Osteoblast (primary cell): ENCODE data around the gene SNCB. TPM values are rescaled to one million over a fixed set of nuclear protein-coding genes. Genes with fewer than 3 reads are reported as not detected.

ENCODE experiments used
- DNase-seq: peaks from one replicate; pipeline ENCODE4 v3.0.0; 2011; ENCODE audit warnings: low spot score, mixed read lengths; ENCODE audit not compliant: insufficient read length; ENCODE audit errors: missing footprints
- H2AFZ ChIP-seq: 2 replicates; pipeline ENCODE4 v1.6.0; 2011; ENCODE audit warnings: mild to moderate bottlenecking, low read length
- H3K27ac ChIP-seq: 2 replicates; pipeline ENCODE4 v1.5.1; 2011; ENCODE audit warnings: mild to moderate bottlenecking, low read depth, low read length, moderate library complexity
- H3K27me3 ChIP-seq: 2 replicates; pipeline ENCODE4 v1.6.0; 2012; ENCODE audit warnings: mild to moderate bottlenecking, control low read depth, inconsistent platforms, low read length, moderate library complexity; ENCODE audit not compliant: insufficient read depth
- H3K36me3 ChIP-seq: 2 replicates; pipeline ENCODE4 v1.5.1; 2011; ENCODE audit warnings: mild to moderate bottlenecking, low read length, control low read depth, moderate library complexity; ENCODE audit not compliant: insufficient read depth
- H3K4me1 ChIP-seq: 2 replicates; pipeline ENCODE4 v1.5.1; 2011; ENCODE audit warnings: mild to moderate bottlenecking, low read length, control low read depth, moderate library complexity; ENCODE audit not compliant: insufficient read depth
- H3K4me2 ChIP-seq: 2 replicates; pipeline ENCODE4 v1.6.0; 2011; ENCODE audit warnings: mild to moderate bottlenecking, low read length; ENCODE audit not compliant: insufficient read depth
- H3K4me3 ChIP-seq: fragments of 200-600 bp; sonication (generic); 3 replicates; pipeline ENCODE4 v1.5.1; 2012; ENCODE audit warnings: mild to moderate bottlenecking, low read length, inconsistent platforms; ENCODE audit not compliant: insufficient read depth
- H3K79me2 ChIP-seq: 2 replicates; pipeline ENCODE4 v1.6.0; 2012; ENCODE audit warnings: mild to moderate bottlenecking, low read length, control low read depth, inconsistent platforms; ENCODE audit not compliant: insufficient read depth
- H3K9me3 ChIP-seq: 2 replicates; pipeline ENCODE4 v1.5.1; 2011; ENCODE audit warnings: low read depth, low read length, control low read depth
- H4K20me1 ChIP-seq: 2 replicates; pipeline ENCODE4 v1.6.0; 2012; ENCODE audit warnings: mild to moderate bottlenecking, low read length, control low read depth; ENCODE audit not compliant: insufficient read depth
- CTCF ChIP-seq: IDR thresholded peaks from 2 replicates; pipeline ENCODE4 v1.5.1; 2011; ENCODE audit warnings: mild to moderate bottlenecking, low read depth, low read length, moderate library complexity; ENCODE audit errors: extremely low read depth
- total RNA-seq: library from RNA; depleted of rRNA; stranded (reverse); fragments of >200 nt; gene quantifications from 2 replicates; pipeline ENCODE4 v1.2.3, GENCODE V29; 2012

The SNCB gene
- total RNA-seq, 1 donor = not detected

DNA sequence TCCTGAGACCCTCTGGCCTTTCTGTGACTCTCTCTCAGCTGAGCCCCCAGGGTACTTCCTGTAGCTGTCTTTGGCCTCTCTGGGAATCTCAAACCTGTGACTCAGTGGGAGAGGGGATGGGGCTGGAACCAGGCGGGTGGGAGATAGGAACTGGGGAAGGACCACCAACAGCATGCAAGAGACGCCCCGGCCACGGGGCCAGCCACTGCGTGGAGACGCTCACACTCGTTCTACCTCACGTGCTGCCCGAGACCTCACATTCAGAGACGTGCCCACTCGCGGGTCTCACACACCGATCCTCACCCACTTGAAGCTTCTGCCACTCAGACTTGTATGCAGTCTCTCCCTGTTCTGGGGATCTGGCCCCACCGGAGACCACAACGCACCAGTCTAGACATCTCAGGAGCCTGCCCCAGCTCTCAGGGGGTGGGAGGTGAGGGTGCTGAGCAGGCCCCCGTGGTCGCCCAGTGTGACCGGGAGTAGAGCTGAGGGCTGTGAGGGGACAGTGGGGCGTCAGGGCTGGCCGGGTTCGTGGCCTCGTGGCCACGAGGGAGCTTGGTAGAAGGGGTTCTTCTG is 34.2 kb downstream of the SNCB start:
- no peak overlapping the region for H3K4me3 ChIP-seq
- no peaks in the 10 kb centered on the region for H3K36me3 ChIP-seq
- H3K79me2 ChIP-seq = no peaks in the 10 kb centered on the region
- peak; percentile 86 for DNase-seq
- H3K27ac ChIP-seq = no peak overlapping the region
- no peaks in the 10 kb centered on the region for H3K4me1 ChIP-seq
- no peak overlapping the region for H3K4me2 ChIP-seq
- no peaks in the 10 kb centered on the region for H3K27me3 ChIP-seq
- H4K20me1 ChIP-seq = no peaks in the 10 kb centered on the region
- H3K9me3 ChIP-seq = no peaks in the 10 kb centered on the region
- H2AFZ ChIP-seq = no peak overlapping the region
- no peak for TF ChIP-seq CTCF

DNA sequence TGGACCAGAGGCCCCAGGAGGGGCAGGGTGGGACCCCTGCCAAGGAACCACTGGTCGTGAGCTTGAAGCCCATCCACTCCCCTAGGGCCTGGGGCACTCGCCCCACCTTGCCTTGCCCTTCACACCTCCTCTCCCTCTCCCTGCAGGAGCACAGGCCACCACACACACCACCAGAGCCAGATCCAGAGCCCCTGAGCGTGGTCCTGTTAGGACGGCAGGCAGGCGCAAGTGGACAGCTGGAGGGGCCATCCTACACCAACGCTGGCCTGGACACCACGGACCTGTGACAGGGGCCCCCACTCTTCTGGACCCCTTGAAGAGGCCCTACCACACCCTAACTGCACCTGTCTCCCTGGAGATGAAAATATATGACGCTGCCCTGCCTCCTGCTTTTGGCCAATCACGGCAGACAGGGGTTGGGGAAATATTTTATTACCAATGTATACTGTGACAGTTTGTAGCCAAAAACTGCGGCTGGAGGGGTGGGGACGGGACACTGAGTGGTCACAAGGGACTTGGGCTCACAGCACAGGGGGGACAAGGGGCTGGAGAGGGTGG is 34.9 kb downstream of the SNCB start:
- DNase-seq = peak; percentile 76
- no peaks in the 10 kb centered on the region for H3K27me3 ChIP-seq
- H4K20me1 ChIP-seq = no peaks in the 10 kb centered on the region
- no peak overlapping the region for H3K4me3 ChIP-seq
- no peak overlapping the region for H3K27ac ChIP-seq
- H3K36me3 ChIP-seq = no peaks in the 10 kb centered on the region
- H2AFZ ChIP-seq = no peak overlapping the region
- no peaks in the 10 kb centered on the region for H3K4me1 ChIP-seq
- no peak for TF ChIP-seq CTCF
- H3K9me3 ChIP-seq = no peaks in the 10 kb centered on the region
- H3K4me2 ChIP-seq = no peak overlapping the region
- H3K79me2 ChIP-seq = no peaks in the 10 kb centered on the region

DNA sequence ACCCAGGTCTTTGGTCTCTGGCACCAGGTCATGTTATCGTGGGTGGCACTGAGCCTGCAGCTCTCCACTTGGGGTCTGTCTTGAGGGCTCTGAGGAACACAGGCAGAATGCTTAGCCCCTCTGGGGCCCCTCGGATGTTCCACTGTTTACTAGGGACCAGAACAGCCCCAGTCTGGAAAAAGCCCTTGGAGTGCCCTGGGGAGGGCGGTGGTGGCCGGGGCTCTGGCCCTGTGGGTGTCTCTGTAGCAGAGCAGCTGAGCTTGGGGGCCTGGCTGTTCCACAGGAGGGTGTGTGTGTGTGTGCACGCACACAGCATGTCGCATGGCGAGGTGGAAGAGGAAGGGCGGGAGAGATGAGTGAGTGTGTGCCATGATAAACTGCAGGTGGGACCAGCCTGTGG is 35.8 kb downstream of the SNCB start:
- Histone ChIP-seq H3K36me3 (no peaks in the 10 kb centered on the region), H3K4me2 (no peak overlapping the region), H2AFZ (no peak overlapping the region), H3K4me3 (no peak overlapping the region), H3K27me3 (no peaks in the 10 kb centered on the region), H4K20me1 (no peaks in the 10 kb centered on the region), H3K4me1 (no peaks in the 10 kb centered on the region), H3K9me3 (no peaks in the 10 kb centered on the region), H3K79me2 (no peaks in the 10 kb centered on the region), H3K27ac (no peak overlapping the region)
- DNase-seq = peak; percentile 77
- TF ChIP-seq CTCF = no peak

- Histone ChIP-seq H3K27ac (no peak overlapping the region), H3K4me2 (no peak overlapping the region), H2AFZ (no peak overlapping the region), H3K36me3 (no peaks in the 10 kb centered on the region), H3K4me1 (no peaks in the 10 kb centered on the region), H4K20me1 (no peaks in the 10 kb centered on the region), H3K79me2 (no peaks in the 10 kb centered on the region), H3K9me3 (no peaks in the 10 kb centered on the region), H3K27me3 (no peaks in the 10 kb centered on the region), H3K4me3 (no peak overlapping the region)
- no peak for DNase-seq
- no peak for TF ChIP-seq CTCF
Measured at GRCh38 chr5:176593273-176593869, 37.0 kb downstream of the SNCB start.
